Activated naive CD4-positive, alpha-beta T cell treated with anti-CD3 and anti-CD28 coated beads for 36 hours (primary cell): ENCODE data around the gene ACOT7. TPM values are rescaled to one million over a fixed set of nuclear protein-coding genes. Genes with fewer than 3 reads are reported as not detected.

Experiments
- CTCF ChIA-PET: fragments of 350-600 bp; sonication (Branson Sonifier 250); formaldehyde crosslinking; loops from one replicate; lab custom pipeline; 2021; ENCODE audit warnings: antibody characterized with exemption; lab: Charles Lee
- DNase-seq: peaks from one replicate; pipeline ENCODE4 v3.0.0-alpha.2; 2020
- H3K27ac Mint-ChIP-seq: one replicate; pipeline ENCODE4 v1.8.0; 2021; ENCODE audit warnings: mild to moderate bottlenecking, mixed read lengths
- H3K27me3 Mint-ChIP-seq: one replicate; pipeline ENCODE4 v1.8.0; 2021; ENCODE audit warnings: low read depth, mixed read lengths
- H3K36me3 Mint-ChIP-seq: one replicate; pipeline ENCODE4 v1.8.0; 2021; ENCODE audit warnings: low read depth, mixed read lengths
- H3K4me1 Mint-ChIP-seq: one replicate; pipeline ENCODE4 v1.8.0; 2021; ENCODE audit warnings: low read depth, mixed read lengths
- H3K4me3 Mint-ChIP-seq: one replicate; pipeline ENCODE4 v1.8.0; 2021; ENCODE audit warnings: mild to moderate bottlenecking, moderate library complexity, mixed read lengths
- H3K9me3 Mint-ChIP-seq: one replicate; pipeline ENCODE4 v1.8.0; 2021; ENCODE audit warnings: mixed read lengths
- intact Hi-C: fragments of 100-400 bp; cut with micrococcal nuclease; formaldehyde crosslinking; loops from one replicate; pipeline ENCODE4 v1.15.1; 2023
- total RNA-seq, 2 experiments: library from RNA; stranded (reverse); gene quantifications; one replicate each; pipeline ENCODE4 v1.2.3, GENCODE V29; 2021

The ACOT7 gene
- total RNA-seq, 2 experiments from 2014 or later, result 74.2 to 77.6 TPM

DNA sequence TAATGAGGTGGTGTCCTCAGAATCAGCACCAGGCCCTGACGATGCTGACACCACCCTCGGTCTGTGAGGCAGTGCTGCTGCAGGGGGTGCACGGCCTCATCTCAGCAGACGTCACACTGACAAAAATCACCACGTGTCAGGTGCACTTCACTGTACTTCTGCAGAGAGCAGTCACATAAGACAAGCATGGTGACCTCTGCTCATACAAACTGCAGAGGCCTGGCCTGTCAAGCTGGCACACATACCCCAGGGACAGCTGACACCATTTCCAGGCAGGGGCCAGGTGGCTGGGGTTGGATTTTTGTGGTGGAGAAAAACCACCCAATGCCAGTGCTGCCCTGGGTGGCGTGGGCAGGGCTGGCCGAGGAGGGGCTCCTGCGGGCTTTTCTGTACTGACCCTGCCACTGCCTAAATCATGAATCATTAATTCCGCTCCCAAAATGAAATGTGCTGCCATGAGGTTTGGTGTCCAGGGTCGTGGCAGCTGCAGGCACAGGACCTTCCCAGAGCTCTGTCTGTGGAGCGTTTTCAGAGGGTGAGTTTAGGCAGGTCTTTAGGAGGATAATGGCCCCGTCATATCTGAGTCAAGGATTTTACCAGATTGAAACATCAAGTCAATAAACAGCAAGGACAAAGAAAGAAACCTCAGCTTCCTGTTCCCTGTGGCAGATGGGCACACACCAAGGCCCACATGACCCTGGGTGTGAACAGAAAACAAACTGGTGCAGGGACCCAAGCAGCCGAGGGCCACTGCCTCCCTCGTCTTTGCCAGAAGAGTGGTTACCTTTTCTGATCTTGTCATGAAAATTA is 99.3 kb downstream of the ACOT7 start:
- Mint-ChIP-seq H3K36me3 (peaks cover 8% of the 10 kb centered on the region), H3K27me3 (no peaks in the 10 kb centered on the region), H3K27ac (no peak overlapping the region), H3K9me3 (no peaks in the 10 kb centered on the region), H3K4me1 (no peaks in the 10 kb centered on the region), H3K4me3 (no peak overlapping the region)
- intact Hi-C loops, result no loop called here
- CTCF ChIA-PET, result interaction anchor here (0.6 kb wide), 1 partner anchor 1099 kb away, joined by 7 read pairs; no protein-coding TSS in a partner anchor
- no peak for DNase-seq

DNA sequence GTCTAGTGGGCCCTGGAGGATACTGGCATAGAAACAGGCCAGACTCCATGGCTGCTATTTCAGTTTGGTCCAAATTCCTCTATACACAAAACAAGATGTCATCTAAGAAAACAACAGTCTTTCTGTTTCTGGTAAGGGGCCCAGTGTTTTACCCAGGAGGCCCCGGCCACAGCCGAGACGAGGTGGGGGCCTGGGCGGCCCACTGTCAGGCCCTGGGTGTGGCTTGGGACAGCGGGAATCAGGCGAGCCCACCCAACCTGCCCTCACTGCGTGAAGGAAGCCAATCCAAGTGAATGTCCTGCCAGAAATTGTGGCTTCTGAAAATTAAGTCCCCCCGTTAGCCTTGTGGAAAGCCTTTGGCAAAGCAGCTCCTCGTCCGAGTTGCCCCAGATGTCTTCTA is 101.5 kb downstream of the ACOT7 start:
- Mint-ChIP-seq H3K4me1 (no peaks in the 10 kb centered on the region), H3K36me3 (peaks cover 8% of the 10 kb centered on the region), H3K27me3 (no peaks in the 10 kb centered on the region), H3K9me3 (no peaks in the 10 kb centered on the region), H3K27ac (no peak overlapping the region), H3K4me3 (no peak overlapping the region)
- CTCF ChIA-PET, result interaction anchor here (0.5 kb wide), 1 partner anchor 189 kb away, joined by 3 read pairs; no protein-coding TSS in a partner anchor
- DNase-seq, result no peak
- intact Hi-C loops, result no loop called here

DNA sequence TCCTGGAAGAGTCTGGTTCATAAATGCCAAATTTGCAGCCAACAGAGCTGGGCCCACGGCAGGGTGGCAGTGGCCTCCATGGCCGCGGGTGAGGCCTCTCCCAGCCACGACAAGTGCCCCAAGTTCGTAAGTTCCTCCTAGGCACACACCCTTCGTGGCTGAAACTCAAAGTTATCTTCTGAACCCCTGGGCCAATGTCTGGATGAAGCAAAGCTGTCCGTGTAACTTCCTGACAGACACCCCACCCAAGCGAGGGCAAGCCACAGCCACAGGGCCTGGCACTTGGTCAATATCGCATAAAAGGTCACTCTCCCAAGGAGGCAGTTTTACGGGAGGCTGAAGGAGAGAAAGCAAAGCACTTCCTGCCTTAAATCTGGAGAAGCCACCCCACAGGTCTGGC is 104.9 kb downstream of the ACOT7 start:
- Mint-ChIP-seq H3K27ac (no peak overlapping the region), H3K36me3 (peaks cover 5% of the 10 kb centered on the region), H3K9me3 (no peaks in the 10 kb centered on the region), H3K4me1 (no peaks in the 10 kb centered on the region), H3K27me3 (no peaks in the 10 kb centered on the region), H3K4me3 (no peak overlapping the region)
- DNase-seq, result no peak
- CTCF ChIA-PET, result no interaction called here
- intact Hi-C loops, result no loop called here

DNA sequence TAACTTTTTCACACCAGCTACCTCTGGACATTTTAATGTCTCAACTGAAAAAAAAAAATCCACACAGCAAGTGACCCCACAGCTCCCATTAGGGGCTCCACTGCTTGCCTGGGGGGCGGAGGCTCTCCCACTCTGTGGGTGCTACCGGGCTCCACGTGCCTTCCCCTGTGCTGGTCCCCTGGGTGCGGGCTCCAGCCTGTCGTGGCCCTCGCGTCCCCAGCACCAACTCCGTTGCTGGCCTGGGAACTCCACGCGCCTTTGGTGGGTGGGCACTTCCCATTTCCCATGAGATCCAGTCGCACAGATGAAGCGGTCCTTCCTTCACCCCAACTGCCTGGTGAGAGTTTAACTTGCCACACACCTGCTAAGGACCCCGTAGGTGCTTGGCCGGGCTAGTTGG is 105.5 kb downstream of the ACOT7 start:
- intact Hi-C loops, result no loop called here
- Mint-ChIP-seq H3K9me3 (no peaks in the 10 kb centered on the region), H3K27me3 (no peaks in the 10 kb centered on the region), H3K27ac (no peak overlapping the region), H3K36me3 (peaks cover under 1% of the 10 kb centered on the region), H3K4me1 (no peaks in the 10 kb centered on the region), H3K4me3 (no peak overlapping the region)
- DNase-seq, result no peak
- CTCF ChIA-PET, result interaction anchor here (0.7 kb wide), 2 partner anchors 83 to 135 kb away, joined by 3 to 5 read pairs; no protein-coding TSS in a partner anchor

GRCh38 chr1:6287431-6287886 is 106.1 kb downstream of the ACOT7 start:
- intact Hi-C loops, result no loop called here
- H3K36me3 Mint-ChIP-seq, result no peaks in the 10 kb centered on the region
- no peaks in the 10 kb centered on the region for H3K4me1 Mint-ChIP-seq
- H3K4me3 Mint-ChIP-seq, result no peak overlapping the region
- H3K27me3 Mint-ChIP-seq, result no peaks in the 10 kb centered on the region
- no peak for DNase-seq
- CTCF ChIA-PET, result interaction anchor here (0.7 kb wide), 2 partner anchors 83 to 136 kb away, joined by 3 to 5 read pairs; no protein-coding TSS in a partner anchor
- H3K27ac Mint-ChIP-seq, result no peak overlapping the region
- H3K9me3 Mint-ChIP-seq, result no peaks in the 10 kb centered on the region

DNA sequence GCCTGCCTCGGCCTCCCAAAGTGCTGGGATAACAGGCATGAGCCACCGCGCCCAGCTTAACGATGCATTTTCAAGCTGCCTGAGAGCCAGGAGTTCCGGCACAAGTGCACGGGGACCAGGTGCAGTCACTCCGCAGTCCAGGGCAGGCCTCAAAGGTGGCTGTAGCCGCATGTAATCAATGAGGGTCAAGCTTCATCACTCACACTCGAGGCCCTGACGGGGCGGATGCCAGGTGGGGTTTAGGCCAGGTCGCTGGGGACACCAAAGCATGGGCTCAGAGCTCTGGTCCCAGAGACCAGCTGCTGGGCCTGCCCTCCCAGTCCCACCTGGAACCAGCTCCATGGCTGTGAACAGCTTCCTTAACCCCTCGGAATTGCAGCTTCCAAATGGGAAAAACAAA is 106.5 kb downstream of the ACOT7 start:
- no peak for DNase-seq
- no peaks in the 10 kb centered on the region for H3K36me3 Mint-ChIP-seq
- H3K27me3 Mint-ChIP-seq, result no peaks in the 10 kb centered on the region
- no peaks in the 10 kb centered on the region for H3K9me3 Mint-ChIP-seq
- intact Hi-C loops, result no loop called here
- no peaks in the 10 kb centered on the region for H3K4me1 Mint-ChIP-seq
- H3K4me3 Mint-ChIP-seq, result no peak overlapping the region
- H3K27ac Mint-ChIP-seq, result no peak overlapping the region
- CTCF ChIA-PET, result no interaction called here

- Mint-ChIP-seq H3K4me3 (no peak overlapping the region), H3K4me1 (no peaks in the 10 kb centered on the region), H3K27ac (no peak overlapping the region), H3K27me3 (no peaks in the 10 kb centered on the region), H3K9me3 (no peaks in the 10 kb centered on the region), H3K36me3 (no peaks in the 10 kb centered on the region)
- DNase-seq, result no peak
- CTCF ChIA-PET, result no interaction called here
- intact Hi-C loops, result no loop called here
Measured at GRCh38 chr1:6286266-6286665, 107.3 kb downstream of the ACOT7 start.

GRCh38 chr1:6285336-6285735 is 108.2 kb downstream of the ACOT7 start:
- H3K4me3 Mint-ChIP-seq, result no peak overlapping the region
- H3K27ac Mint-ChIP-seq, result no peak overlapping the region
- no peaks in the 10 kb centered on the region for H3K36me3 Mint-ChIP-seq
- H3K27me3 Mint-ChIP-seq, result no peaks in the 10 kb centered on the region
- intact Hi-C loops, result no loop called here
- H3K9me3 Mint-ChIP-seq, result no peaks in the 10 kb centered on the region
- H3K4me1 Mint-ChIP-seq, result no peaks in the 10 kb centered on the region
- no peak for DNase-seq
- CTCF ChIA-PET, result no interaction called here

GRCh38 chr1:6282577-6283270 is 110.8 kb downstream of the ACOT7 start:
- no peaks in the 10 kb centered on the region for H3K27me3 Mint-ChIP-seq
- DNase-seq, result no peak
- CTCF ChIA-PET, result no interaction called here
- H3K9me3 Mint-ChIP-seq, result no peaks in the 10 kb centered on the region
- H3K4me3 Mint-ChIP-seq, result no peak overlapping the region
- intact Hi-C loops, result no loop called here
- H3K27ac Mint-ChIP-seq, result no peak overlapping the region
- no peaks in the 10 kb centered on the region for H3K36me3 Mint-ChIP-seq
- no peaks in the 10 kb centered on the region for H3K4me1 Mint-ChIP-seq

DNA sequence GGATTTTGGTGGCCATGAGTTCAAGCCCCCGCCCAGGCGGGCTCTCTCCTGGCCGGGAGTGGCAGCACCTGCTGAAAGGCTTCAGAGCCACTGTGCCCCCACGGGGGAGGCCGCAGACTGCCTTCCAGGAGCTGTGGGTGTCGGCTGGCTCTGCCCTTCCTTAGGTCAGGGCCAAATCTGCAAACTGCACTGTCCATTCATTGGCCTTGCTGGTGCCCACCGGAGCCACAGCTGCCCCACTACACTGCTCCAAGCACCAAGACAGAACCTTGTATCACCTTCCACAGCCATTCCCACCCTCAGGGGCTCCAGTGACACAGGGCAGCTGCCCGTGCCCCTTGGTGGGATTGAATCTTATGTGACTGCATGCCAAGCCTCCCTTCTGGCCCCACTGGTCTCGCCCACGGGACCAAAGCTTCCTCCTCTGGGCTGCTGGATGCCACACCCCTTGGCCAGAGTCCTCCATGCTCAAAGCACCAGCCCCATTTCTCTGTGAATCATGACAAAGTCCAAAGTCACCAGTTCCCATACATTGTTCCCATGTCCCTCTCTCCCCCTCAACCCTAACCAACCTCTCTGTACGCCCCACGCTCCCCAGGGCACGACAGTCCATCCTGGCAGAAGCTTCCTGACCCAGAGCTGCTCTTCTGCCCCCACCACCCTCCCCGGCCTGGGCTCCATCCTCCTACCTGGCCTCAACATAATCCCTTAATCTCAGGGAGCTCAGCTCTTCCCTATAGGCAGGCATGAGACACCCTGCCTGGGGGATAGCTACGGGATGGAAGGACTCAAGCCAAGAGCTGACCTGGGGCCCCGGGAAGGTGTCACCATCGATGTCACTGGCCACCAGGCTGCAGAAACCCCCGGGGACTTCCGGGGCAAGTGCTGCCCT is 111.8 kb downstream of the ACOT7 start:
- Mint-ChIP-seq H3K36me3 (no peaks in the 10 kb centered on the region), H3K27me3 (no peaks in the 10 kb centered on the region), H3K4me3 (no peak overlapping the region), H3K27ac (no peak overlapping the region), H3K9me3 (no peaks in the 10 kb centered on the region), H3K4me1 (no peaks in the 10 kb centered on the region)
- no peak for DNase-seq
- CTCF ChIA-PET, result no interaction called here
- intact Hi-C loops, result no loop called here

GRCh38 chr1:6280761-6281451 is 112.7 kb downstream of the ACOT7 start:
- CTCF ChIA-PET, result no interaction called here
- Mint-ChIP-seq H3K36me3 (no peaks in the 10 kb centered on the region), H3K4me3 (no peak overlapping the region), H3K27ac (no peak overlapping the region), H3K4me1 (no peaks in the 10 kb centered on the region), H3K9me3 (no peaks in the 10 kb centered on the region), H3K27me3 (no peaks in the 10 kb centered on the region)
- no peak for DNase-seq
- intact Hi-C loops, result no loop called here
